Neural progenitor cell (in vitro differentiated cells): ENCODE results near the gene WWTR1.

Experiments used
- CTCF ChIP-seq: fragments of 200-600 bp; sonication (generic); IDR thresholded peaks from 2 replicates; pipeline ENCODE4 v1.5.1; 2017; ENCODE audit warnings: antibody characterized with exemption, mild to moderate bottlenecking
- EZH2phosphoT487 ChIP-seq: fragments of 200-600 bp; sonication (generic); IDR thresholded peaks from 2 replicates; pipeline ENCODE4 v1.6.1; 2017; ENCODE audit warnings: antibody characterized with exemption

GRCh38 chr3:149585401-149585726 lies 72.5 kb downstream of the WWTR1 start:
- TF ChIP-seq CTCF (no peak), EZH2phosphoT487 (no peak)
